ENCODE measurements around the gene CAMK2N2. TPM values are rescaled to one million over a fixed set of nuclear protein-coding genes. Genes with fewer than 3 reads are reported as not detected.

CAMK2N2 gene
- under 1 TPM; 0.14 to 0.48 (median 0.20) TPM for polyA plus RNA-seq (ENCODE audit: insufficient read length in 4 of 4)

DNA sequence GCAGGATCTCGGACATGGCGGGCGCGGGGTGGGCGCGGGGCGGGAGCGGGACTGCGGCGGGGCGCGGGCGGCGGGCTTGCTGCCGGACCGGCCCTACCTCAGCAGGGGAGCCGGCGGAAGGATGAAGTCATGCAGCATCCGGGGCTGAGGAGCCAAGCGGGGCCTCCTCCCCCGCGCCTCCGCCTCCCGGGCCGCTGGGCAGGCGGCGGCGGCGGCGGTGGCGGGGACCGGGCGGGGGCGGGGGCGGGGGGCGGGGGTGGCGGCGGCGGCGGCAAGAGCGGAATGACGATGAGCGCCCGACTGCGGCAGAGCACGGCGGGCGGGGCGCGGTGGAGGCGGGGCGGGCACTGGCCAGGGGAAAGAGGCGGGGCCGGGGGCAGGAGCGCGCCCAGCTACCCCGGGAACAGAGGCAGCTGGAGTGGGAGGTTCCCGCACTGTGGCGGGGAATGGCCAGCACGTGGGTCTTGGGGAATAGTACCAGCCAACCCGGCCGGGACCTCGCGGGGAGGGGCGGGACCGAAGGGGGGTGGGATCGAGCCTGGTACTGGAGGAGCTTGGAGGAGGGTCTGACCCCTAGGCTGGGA is at the start of gene CAMK2N2:
CAMK2N2 (minus strand) TSS at position 284 of the 584 bp plus-strand sequence; CDS start at position 16, 268 bp downstream.
- no peak for DNase-seq (ENCODE audit: low read depth in 4 of 4, low spot score in 3 of 4)

DNA sequence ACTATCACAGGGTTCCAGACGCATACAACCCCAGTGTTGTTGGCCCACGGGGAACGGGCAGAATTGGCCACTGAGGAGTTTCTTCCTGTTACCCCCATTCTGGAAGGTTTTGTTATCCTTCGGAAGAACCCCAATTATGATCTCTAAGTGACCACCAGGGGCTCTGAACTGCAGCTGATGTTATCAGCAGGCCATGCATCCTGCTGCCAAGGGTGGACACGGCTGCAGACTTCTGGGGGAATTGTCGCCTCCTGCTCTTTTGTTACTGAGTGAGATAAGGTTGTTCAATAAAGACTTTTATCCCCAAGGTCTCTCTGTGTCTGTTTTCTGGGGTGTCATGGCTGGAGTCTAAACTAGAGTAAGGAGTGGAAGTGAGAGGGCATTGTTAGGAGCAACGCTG is 47.4 kb upstream of the CAMK2N2 start:
- DNase-seq (ENCODE audit: low read depth in 4 of 4, low spot score in 3 of 4), result no peak

GRCh38 chr3:184307915-184308314 is 46.6 kb upstream of the CAMK2N2 start:
- no peak for DNase-seq (ENCODE audit: low read depth in 4 of 4, low spot score in 3 of 4)

DNA sequence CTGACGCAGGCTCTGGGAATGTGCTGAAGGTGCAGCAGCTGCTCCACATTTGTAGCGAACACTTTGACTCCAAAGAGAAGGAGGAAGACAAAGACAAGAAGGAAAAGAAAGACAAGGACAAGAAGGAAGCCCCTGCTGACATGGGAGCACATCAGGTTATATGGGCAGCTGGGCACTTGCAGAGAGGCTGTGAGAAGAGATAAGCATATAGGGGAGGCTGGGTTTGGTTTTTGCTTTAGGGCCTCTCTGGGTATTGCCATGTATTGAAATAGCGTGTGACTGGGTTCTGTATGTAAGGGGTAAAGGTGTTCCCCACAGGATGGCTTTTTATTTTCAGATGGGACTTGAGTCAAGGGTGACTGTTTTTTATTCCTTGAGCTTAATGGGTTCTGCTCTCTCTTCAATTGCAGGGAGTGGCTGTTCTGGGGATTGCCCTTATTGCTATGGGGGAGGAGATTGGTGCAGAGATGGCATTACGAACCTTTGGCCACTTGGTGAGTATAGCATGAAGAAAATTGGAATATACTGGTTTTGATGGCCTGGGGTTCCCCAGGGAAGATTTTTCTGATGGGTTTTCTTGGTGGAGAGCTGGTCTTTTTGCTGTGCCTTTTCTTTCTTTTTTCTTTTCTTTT is 45.1 kb upstream of the CAMK2N2 start:
- no peak for DNase-seq (ENCODE audit: low read depth in 4 of 4, low spot score in 3 of 4)

- DNase-seq (ENCODE audit: low read depth in 4 of 4, low spot score in 3 of 4), result no peak
Observed at GRCh38 chr3:184305577-184305976, 44.2 kb upstream of the CAMK2N2 start.

DNA sequence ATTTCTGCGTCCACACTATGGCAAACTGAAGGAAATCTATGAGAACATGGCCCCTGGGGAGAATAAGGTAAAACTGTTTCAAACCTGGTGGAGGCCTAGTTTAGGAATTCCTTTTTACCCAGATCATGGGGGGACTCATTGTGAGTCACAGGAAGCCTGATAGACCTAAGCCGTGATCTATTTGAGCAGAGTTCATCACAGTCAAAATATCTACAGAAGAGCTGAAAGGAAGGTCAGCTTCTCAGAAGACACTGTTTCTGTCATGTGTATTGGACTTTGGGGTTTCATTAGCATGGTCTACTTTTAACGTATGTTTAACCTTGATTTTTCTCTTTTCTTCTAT is 39.0 kb upstream of the CAMK2N2 start:
- no peak for DNase-seq (ENCODE audit: low read depth in 4 of 4, low spot score in 3 of 4)

- DNase-seq (ENCODE audit: low read depth in 4 of 4, low spot score in 3 of 4), result no peak
Observed at GRCh38 chr3:184299488-184300377, 38.4 kb upstream of the CAMK2N2 start.

GRCh38 chr3:184298759-184299487 is 37.6 kb upstream of the CAMK2N2 start, which contains the start of gene PSMD2:
Gene PSMD2, plus strand, starts transcription at chr3:184299241. Its CDS starts 26 bp downstream, at chr3:184299267.
- peak; percentile 88 to 94 (median 91) for DNase-seq (ENCODE audit: low read depth in 4 of 4, low spot score in 3 of 4)

DNA sequence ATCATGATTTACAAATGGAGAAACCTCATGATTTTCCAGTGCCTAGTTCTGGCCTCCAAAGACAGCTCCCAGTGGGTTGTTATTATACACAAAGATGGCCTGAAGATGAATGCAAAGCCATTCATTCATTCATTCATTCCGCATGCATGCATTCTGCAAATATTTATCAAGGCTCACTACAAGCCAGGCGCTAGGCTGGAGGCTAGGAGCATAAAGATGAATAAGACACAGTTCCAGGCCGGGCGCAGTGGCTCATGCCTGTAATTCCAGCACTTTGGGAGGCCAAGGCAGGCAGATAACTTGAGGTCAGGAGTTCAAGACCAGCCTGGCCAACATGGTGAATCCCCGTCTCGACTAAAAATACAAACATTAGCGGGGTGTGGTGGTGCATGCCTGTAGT is 35.3 kb upstream of the CAMK2N2 start:
- no peak for DNase-seq (ENCODE audit: low read depth in 4 of 4, low spot score in 3 of 4)

DNA sequence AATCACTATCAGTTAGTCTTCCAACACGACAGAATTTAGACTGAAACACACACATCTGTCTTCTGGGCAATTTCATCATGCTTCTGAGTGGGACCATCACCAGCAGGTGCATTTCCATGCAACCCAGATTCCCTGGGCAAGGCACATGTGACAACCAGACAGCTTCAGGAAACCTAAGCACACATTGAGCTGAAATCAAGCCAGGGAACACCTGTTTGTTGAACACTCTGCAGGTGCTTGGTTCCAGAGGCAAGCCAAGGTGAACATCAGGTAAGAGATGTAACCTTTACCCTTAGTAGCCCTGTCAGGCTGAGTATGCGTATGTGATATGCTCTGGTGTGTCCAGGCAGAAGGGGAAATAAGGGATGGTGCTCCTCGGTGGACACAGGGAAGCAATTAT is 34.4 kb upstream of the CAMK2N2 start:
- DNase-seq (ENCODE audit: low read depth in 4 of 4, low spot score in 3 of 4), result no peak

DNA sequence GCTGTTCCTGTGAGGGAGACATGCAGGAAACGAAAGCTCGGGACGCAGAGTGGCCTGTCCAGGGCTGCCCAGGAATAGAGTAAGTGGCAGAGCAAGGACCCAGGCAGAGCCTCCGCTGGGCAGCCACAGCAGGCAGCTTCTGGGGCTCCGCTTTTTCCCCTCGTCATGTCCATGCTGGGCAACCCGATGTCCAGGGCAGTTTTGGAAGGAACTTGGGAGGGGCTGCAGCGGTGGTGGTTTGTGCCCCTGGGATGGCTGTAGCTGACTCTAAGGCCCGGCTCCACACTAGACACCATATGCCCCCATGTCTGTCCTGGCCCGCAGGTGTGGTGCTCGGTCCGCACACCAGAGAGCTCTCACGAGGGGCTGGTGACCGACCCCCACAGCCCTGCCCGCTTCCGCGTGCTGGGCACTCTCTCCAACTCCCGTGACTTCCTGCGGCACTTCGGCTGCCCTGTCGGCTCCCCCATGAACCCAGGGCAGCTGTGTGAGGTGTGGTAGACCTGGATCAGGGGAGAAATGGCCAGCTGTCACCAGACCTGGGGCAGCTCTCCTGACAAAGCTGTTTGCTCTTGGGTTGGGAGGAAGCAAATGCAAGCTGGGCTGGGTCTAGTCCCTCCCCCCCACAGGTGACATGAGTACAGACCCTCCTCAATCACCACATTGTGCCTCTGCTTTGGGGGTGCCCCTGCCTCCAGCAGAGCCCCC is 30.5 kb upstream of the CAMK2N2 start:
- DNase-seq (ENCODE audit: low read depth in 4 of 4, low spot score in 3 of 4), result no peak

DNA sequence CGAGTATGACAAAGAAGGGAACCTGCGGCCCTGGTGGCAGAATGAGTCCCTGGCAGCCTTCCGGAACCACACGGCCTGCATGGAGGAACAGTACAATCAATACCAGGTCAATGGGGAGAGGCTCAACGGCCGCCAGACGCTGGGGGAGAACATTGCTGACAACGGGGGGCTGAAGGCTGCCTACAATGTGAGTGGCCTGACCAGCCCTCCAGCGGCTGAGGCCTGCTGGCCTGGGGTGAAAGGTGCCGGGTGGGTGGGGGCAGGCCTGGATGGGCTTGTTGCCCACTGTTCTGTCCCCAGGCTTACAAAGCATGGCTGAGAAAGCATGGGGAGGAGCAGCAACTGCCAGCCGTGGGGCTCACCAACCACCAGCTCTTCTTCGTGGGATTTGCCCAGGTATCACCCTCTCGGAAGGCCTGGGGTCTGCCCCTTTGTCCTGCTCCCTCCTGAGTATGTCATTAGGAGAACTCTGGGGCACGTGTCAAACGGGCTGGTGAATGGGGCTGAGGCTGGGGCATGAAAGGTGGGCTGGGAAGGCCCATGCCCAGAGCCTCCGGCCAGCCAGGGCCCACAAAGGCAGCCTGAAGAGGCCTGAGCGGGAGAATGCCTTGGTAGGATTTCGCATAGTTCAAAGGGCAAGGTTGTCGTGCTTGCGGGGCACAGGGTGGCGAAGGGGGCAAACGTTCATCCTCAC is 29.8 kb upstream of the CAMK2N2 start:
- no peak for DNase-seq (ENCODE audit: low read depth in 4 of 4, low spot score in 3 of 4)

DNA sequence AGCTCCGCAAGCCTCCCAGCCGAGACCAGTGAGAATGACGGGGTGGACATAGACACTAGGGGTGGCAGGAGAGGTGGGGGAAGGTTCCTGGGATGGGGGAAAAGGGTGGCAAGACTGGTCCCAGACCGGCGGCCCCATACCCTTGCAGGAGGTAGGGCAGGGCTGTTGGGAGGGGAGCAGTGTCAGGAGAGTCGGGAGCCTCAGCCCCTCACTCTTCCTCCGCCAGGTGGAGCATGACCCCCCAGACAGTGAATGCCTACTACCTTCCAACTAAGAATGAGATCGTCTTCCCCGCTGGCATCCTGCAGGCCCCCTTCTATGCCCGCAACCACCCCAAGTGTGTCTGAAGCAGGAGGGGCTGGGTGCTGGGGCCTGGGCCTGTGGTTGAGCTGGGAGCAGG is 29.0 kb upstream of the CAMK2N2 start:
- no peak for DNase-seq (ENCODE audit: low read depth in 4 of 4, low spot score in 3 of 4)

- no peak for DNase-seq (ENCODE audit: low read depth in 4 of 4, low spot score in 3 of 4)
Observed at GRCh38 chr3:184289426-184289938, 28.1 kb upstream of the CAMK2N2 start.

DNA sequence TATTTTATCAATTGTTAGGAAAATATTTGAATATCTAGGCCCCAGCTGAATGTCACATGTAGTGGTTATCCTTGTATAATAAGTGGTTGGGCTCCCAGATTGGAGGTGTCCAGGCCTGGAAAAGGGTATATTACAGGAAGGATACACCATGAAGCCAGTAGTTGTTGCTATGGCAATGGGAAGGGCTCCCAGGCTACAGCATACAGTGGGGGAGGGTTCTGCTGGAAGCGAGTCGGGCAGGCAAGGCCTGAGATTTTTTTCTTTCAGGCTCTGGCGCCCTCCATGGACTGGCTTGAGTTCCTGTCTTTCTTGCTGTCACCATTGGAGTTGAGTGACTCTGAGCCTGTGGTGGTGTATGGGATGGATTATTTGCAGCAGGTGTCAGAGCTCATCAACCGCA is 23.3 kb upstream of the CAMK2N2 start:
- DNase-seq (ENCODE audit: low read depth in 4 of 4, low spot score in 3 of 4), result peak in 1 of 4 donors; percentile 31

DNA sequence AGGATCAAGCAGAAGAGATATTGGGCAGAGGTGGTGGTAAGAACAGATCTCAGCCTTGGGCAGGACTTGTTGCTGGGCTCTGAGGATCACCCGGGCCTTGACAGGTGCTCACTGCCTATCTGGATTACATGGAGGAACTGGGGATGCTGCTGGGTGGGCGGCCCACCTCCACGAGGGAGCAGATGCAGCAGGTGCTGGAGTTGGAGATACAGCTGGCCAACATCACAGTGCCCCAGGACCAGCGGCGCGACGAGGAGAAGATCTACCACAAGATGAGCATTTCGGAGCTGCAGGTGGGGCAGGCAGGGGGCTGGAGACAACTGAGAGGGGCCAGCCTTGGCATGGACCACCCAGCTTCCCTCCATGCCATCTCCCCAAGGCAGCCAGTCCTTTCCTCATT is 22.3 kb upstream of the CAMK2N2 start:
- no peak for DNase-seq (ENCODE audit: low read depth in 4 of 4, low spot score in 3 of 4)

GRCh38 chr3:184282941-184283340 is 21.6 kb upstream of the CAMK2N2 start:
- DNase-seq (ENCODE audit: low read depth in 4 of 4, low spot score in 3 of 4), result no peak

DNA sequence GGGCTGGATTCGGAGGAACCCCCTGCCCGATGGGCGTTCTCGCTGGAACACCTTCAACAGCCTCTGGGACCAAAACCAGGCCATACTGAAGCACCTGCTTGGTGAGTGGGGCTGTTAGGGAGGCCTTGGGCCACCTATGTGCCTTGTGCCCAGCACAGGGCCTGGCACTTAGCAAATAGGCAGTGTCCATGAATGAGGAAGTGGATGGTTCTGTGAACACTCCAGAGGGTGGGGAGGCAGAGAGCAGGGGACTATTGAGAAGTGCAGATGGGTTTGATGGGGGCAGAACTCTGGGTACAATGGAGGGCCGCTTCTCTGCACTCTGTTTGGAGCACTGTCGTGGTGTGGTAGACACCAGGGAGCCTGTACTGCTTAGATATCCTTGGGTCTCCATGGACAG is 16.0 kb upstream of the CAMK2N2 start:
- no peak for DNase-seq (ENCODE audit: low read depth in 4 of 4, low spot score in 3 of 4)
